Thymus (tissue), 11 donors: ENCODE results near the gene BUB3. TPM values are rescaled to one million over a fixed set of nuclear protein-coding genes. Genes with fewer than 3 reads are reported as not detected.

Experiments
- DNase-seq, 9 donors: peaks; one replicate each; pipeline ENCODE4 v3.0.0-alpha.2; 2013; ENCODE audit warnings: low spot score in 9 of 9, low read depth in 6 of 9, missing footprints in 1 of 9
- H3K27ac ChIP-seq, 2 donors: one replicate each; pipeline ENCODE4 v1.5.1; 2013; ENCODE audit warnings: control low read depth in 1 of 2, low read depth in 1 of 2, low read length in 1 of 2, mild to moderate bottlenecking in 1 of 2, moderate library complexity in 1 of 2
- H3K27me3 ChIP-seq, 2 donors: one replicate each; pipeline ENCODE4 v1.5.1; 2013; ENCODE audit warnings: low read length in 1 of 2; ENCODE audit not compliant: control insufficient read depth in 2 of 2, insufficient read depth in 1 of 2
- H3K36me3 ChIP-seq, 2 donors: one replicate each; pipeline ENCODE4 v1.5.1; 2013; ENCODE audit warnings: low read length in 1 of 2, mild to moderate bottlenecking in 1 of 2, moderate library complexity in 1 of 2; ENCODE audit not compliant: control insufficient read depth in 2 of 2, insufficient read depth in 2 of 2
- H3K4me1 ChIP-seq, 2 donors: one replicate each; pipeline ENCODE4 v1.5.1; 2013; ENCODE audit warnings: low read length in 2 of 2; ENCODE audit not compliant: control insufficient read depth in 2 of 2, insufficient read depth in 2 of 2
- H3K4me3 ChIP-seq, 2 donors: one replicate each; pipeline ENCODE4 v1.5.1; 2013; ENCODE audit warnings: low read length in 2 of 2, control low read depth in 1 of 2, mild to moderate bottlenecking in 1 of 2
- H3K9me3 ChIP-seq, 2 donors: one replicate each; pipeline ENCODE4 v1.5.1; 2013; ENCODE audit warnings: low read length in 1 of 2, mild to moderate bottlenecking in 1 of 2; ENCODE audit not compliant: control insufficient read depth in 2 of 2, insufficient read depth in 1 of 2
- WGBS: extraction: QIAGEN DNeasy Blood & Tissue Kit; methylation state at CpG from one replicate; pipeline ENCODE4 v1.1.7; 2013; 5-methylcytosine and 5-hydroxymethylcytosine counted together
- polyA plus RNA-seq: library from polyadenylated mRNA; stranded (reverse); fragments of 200-250 nt; gene quantifications from one replicate; pipeline ENCODE4 v1.2.3, GENCODE V29; 2013
- total RNA-seq: library from RNA; stranded (reverse); fragments of 120-200 nt; gene quantifications from one replicate; pipeline ENCODE4 v1.2.4, GENCODE V29; 2013
- donor health status: healthy.

Gene BUB3
- total and polyA plus RNA-seq, 2 donors = 76.6 to 163 TPM

- no peak for DNase-seq
- no peak overlapping the region for H3K27ac ChIP-seq
- H3K36me3 ChIP-seq = no peaks in the 10 kb centered on the region
- H3K4me1 ChIP-seq = peaks cover 15 to 17% of the 10 kb centered on the region in 2 donors
- 3% methylated on average over 59 of the region's 59 CpGs for WGBS
- no peak overlapping the region for H3K4me3 ChIP-seq
- peaks cover 1 to 8% of the 10 kb centered on the region in 2 donors for H3K9me3 ChIP-seq
- H3K27me3 ChIP-seq = peaks cover 100% of the 10 kb centered on the region in 2 donors
Observed at GRCh38 chr10:123146013-123146893, 7.9 kb upstream of the BUB3 start.

- 14% methylated on average over 24 of the region's 24 CpGs for WGBS
- H3K9me3 ChIP-seq = peaks cover 1 to 11% of the 10 kb centered on the region in 2 donors
- no peak overlapping the region for H3K27ac ChIP-seq
- DNase-seq = no peak
- H3K4me1 ChIP-seq = peaks cover 18 to 21% of the 10 kb centered on the region in 2 donors
- H3K27me3 ChIP-seq = peaks cover 99 to 100% of the 10 kb centered on the region in 2 donors
- no peak overlapping the region for H3K4me3 ChIP-seq
- H3K36me3 ChIP-seq = no peaks in the 10 kb centered on the region
Observed at GRCh38 chr10:123146894-123147634, 7.1 kb upstream of the BUB3 start.

GRCh38 chr10:123147635-123148413 lies 6.4 kb upstream of the BUB3 start, which contains the start of gene HMX2:
Gene HMX2, plus strand, starts transcription at chr10:123148136. Its CDS starts 243 bp downstream, at chr10:123148379.
- Histone ChIP-seq H3K4me3 (peak within 1 kb of the TSS in 1 of 2 donors; percentile 30), H3K4me1 (peaks cover 18 to 21% of the 10 kb centered on the region in 2 donors)
- peak in 1 of 9 donors; percentile 45 for DNase-seq

GRCh38 chr10:123148414-123149161 lies 5.6 kb upstream of the BUB3 start:
- Histone ChIP-seq H3K9me3 (peaks cover 1 to 7% of the 10 kb centered on the region in 2 donors), H3K4me1 (peaks cover 20 to 23% of the 10 kb centered on the region in 2 donors), H3K27me3 (peaks cover 92 to 99% of the 10 kb centered on the region in 2 donors), H3K36me3 (no peaks in the 10 kb centered on the region), H3K4me3 (peak overlapping the region in 1 of 2 donors; percentile 30), H3K27ac (no peak overlapping the region)
- DNase-seq = no peak
- WGBS = 4% methylated on average over 55 of the region's 55 CpGs

More at GRCh38 chr10:123147635-123148413, 6.4 kb upstream of the BUB3 start, which contains the start of gene HMX2:
- Histone ChIP-seq H3K27me3 (peaks cover 99 to 100% of the 10 kb centered on the region in 2 donors), H3K9me3 (peaks cover 1 to 11% of the 10 kb centered on the region in 2 donors), H3K27ac (no peak within 1 kb of the TSS), H3K36me3 (no peaks in the 10 kb centered on the region)
- 3% methylated on average over 64 of the region's 64 CpGs for WGBS

- Histone ChIP-seq H3K4me1 (peaks cover 23 to 26% of the 10 kb centered on the region in 2 donors), H3K36me3 (no peaks in the 10 kb centered on the region), H3K9me3 (peaks cover 1 to 6% of the 10 kb centered on the region in 2 donors), H3K4me3 (peak overlapping the region in 1 of 2 donors; percentile 42), H3K27ac (no peak overlapping the region), H3K27me3 (peaks cover 87 to 94% of the 10 kb centered on the region in 2 donors)
- no peak for DNase-seq
- 8% methylated on average over 12 of the region's 12 CpGs for WGBS
Observed at GRCh38 chr10:123149162-123149567, 5.0 kb upstream of the BUB3 start.

GRCh38 chr10:123149568-123150270 lies 4.5 kb upstream of the BUB3 start:
- 2% methylated on average over 76 of the region's 76 CpGs for WGBS
- Histone ChIP-seq H3K27me3 (peaks cover 81 to 88% of the 10 kb centered on the region in 2 donors), H3K4me1 (peaks cover 23 to 26% of the 10 kb centered on the region in 2 donors), H3K4me3 (peak overlapping the region in 1 of 2 donors; percentile 42), H3K9me3 (peaks cover 1 to 6% of the 10 kb centered on the region in 2 donors), H3K36me3 (no peaks in the 10 kb centered on the region), H3K27ac (no peak overlapping the region)
- peak in 1 of 9 donors; percentile 58 for DNase-seq

- peak overlapping the region in 1 of 2 donors; percentile 42 for H3K4me3 ChIP-seq
Observed at GRCh38 chr10:123150271-123150985, 3.8 kb upstream of the BUB3 start.

More at GRCh38 chr10:123150271-123150985, 3.8 kb upstream of the BUB3 start:
- H3K9me3 ChIP-seq = peaks cover 2 to 6% of the 10 kb centered on the region in 2 donors
- 7% methylated on average over 34 of the region's 34 CpGs for whole genome bisulfite sequencing
- DNase-seq = no peak
- H3K36me3 ChIP-seq = no peaks in the 10 kb centered on the region
- H3K27me3 ChIP-seq = peaks cover 74 to 81% of the 10 kb centered on the region in 2 donors
- H3K4me1 ChIP-seq = peaks cover 26 to 28% of the 10 kb centered on the region in 2 donors
- H3K27ac ChIP-seq = no peak overlapping the region
